Bronchial epithelial cell (primary cell): ENCODE results near the gene SCYGR2. TPM values are rescaled to one million over a fixed set of nuclear protein-coding genes. Genes with fewer than 3 reads are reported as not detected.
A peak's percentile ranks its signal among the peaks of the same experiment; 100 is the strongest.

ENCODE experiments used
- DNase-seq: peaks from one replicate; pipeline ENCODE4 v3.0.0-alpha.2; 2010; ENCODE audit warnings: low read depth
- FAIRE-seq: peaks from 2 replicates; lab custom pipeline; 2011; peaks lifted over from hg19 to GRCh38; lab: Jason Lieb, UNC
- H3K27me3 ChIP-seq: 2 replicates; pipeline ENCODE4 v1.5.1; 2011; ENCODE audit warnings: low read length; ENCODE audit not compliant: control insufficient read depth, insufficient read depth
- H3K36me3 ChIP-seq: 2 replicates; pipeline ENCODE4 v1.5.1; 2011; ENCODE audit warnings: low read length; ENCODE audit not compliant: control insufficient read depth, insufficient read depth
- H3K4me3 ChIP-seq: 2 replicates; pipeline ENCODE4 v1.5.1; 2011; ENCODE audit warnings: mild to moderate bottlenecking, low read depth, low read length, control low read depth
- CTCF ChIP-seq: IDR thresholded peaks from 2 replicates; pipeline ENCODE4 v1.5.1; 2011; ENCODE audit warnings: mild to moderate bottlenecking, moderate library complexity, low read length, control low read depth, inconsistent platforms; ENCODE audit not compliant: insufficient read depth, severe bottlenecking
- total RNA-seq: library from RNA; depleted of rRNA; stranded (reverse); fragments of >200 nt; gene quantifications from 2 replicates; pipeline ENCODE4 v1.2.1, GENCODE V29; 2014

The SCYGR2 gene
- total RNA-seq, 1 donor from 2014 or later = not detected

GRCh38 chr2:227629435-227629834, 30.7 kb downstream of the SCYGR2 start:
- no peak for FAIRE-seq
- TF ChIP-seq CTCF = no peak

GRCh38 chr2:227630322-227630721, 31.6 kb downstream of the SCYGR2 start:
- Histone ChIP-seq H3K4me3 (no peak overlapping the region), H3K27me3 (no peaks in the 10 kb centered on the region), H3K36me3 (no peaks in the 10 kb centered on the region)
- DNase-seq = no peak
- no peak for FAIRE-seq
- TF ChIP-seq CTCF = no peak

More at GRCh38 chr2:227629435-227629834, 30.7 kb downstream of the SCYGR2 start:
- no peak overlapping the region for H3K4me3 ChIP-seq
- no peaks in the 10 kb centered on the region for H3K27me3 ChIP-seq
- no peak for DNase-seq
- no peaks in the 10 kb centered on the region for H3K36me3 ChIP-seq

- DNase-seq (peak; percentile 6), FAIRE-seq (no peak)
- no peaks in the 10 kb centered on the region for H3K27me3 ChIP-seq
- TF ChIP-seq CTCF = no peak
- H3K36me3 ChIP-seq = no peaks in the 10 kb centered on the region
- H3K4me3 ChIP-seq = no peak overlapping the region
Measured at GRCh38 chr2:227632827-227633226, 34.1 kb downstream of the SCYGR2 start.

GRCh38 chr2:227634201-227634600, 35.5 kb downstream of the SCYGR2 start:
- H3K27me3 ChIP-seq = no peaks in the 10 kb centered on the region
- no peak for FAIRE-seq
- no peaks in the 10 kb centered on the region for H3K36me3 ChIP-seq
- no peak overlapping the region for H3K4me3 ChIP-seq
- no peak for TF ChIP-seq CTCF
- DNase-seq = no peak

- H3K27me3 ChIP-seq = peaks cover 2% of the 10 kb centered on the region
- no peak for DNase-seq
- FAIRE-seq = no peak
- H3K4me3 ChIP-seq = no peak overlapping the region
- no peaks in the 10 kb centered on the region for H3K36me3 ChIP-seq
- no peak for TF ChIP-seq CTCF
Measured at GRCh38 chr2:227642656-227643055, 44.0 kb downstream of the SCYGR2 start.

- TF ChIP-seq CTCF = no peak
- FAIRE-seq = no peak
- Histone ChIP-seq H3K36me3 (no peaks in the 10 kb centered on the region), H3K4me3 (no peak overlapping the region), H3K27me3 (peaks cover 2% of the 10 kb centered on the region)
- no peak for DNase-seq
Measured at GRCh38 chr2:227643990-227644551, 45.4 kb downstream of the SCYGR2 start.
